GM12872 (cell line): ENCODE measurements around the gene NSL1.

Experiments used
- TF ChIP-seq, protein P1 (sequence below): IDR thresholded peaks from 3 replicates; pipeline ENCODE4 v1.5.1; 2011; ENCODE audit warnings: low read depth, mild to moderate bottlenecking, low read length, moderate library complexity; ENCODE audit not compliant: insufficient read depth

The NSL1 gene

DNA sequence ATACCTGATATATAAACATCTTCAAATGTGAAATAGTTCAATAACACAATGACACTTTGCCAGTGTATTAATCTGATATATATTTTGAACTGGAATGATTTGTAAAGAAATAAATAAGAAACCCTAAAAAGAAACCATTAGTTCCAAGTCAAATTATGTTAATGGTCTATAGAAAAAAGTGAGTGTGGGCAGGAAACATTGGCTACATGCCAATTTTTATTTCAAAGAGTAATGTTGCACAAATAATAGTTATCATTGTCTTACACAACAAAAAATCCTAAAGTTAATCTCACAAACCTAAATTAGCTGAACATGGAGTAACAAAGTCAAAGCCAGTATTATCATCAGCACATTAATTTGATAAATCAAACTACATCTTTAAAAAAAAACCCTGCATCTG, 54.0 kb downstream of the NSL1 start:
- TF ChIP-seq, protein P1, sequence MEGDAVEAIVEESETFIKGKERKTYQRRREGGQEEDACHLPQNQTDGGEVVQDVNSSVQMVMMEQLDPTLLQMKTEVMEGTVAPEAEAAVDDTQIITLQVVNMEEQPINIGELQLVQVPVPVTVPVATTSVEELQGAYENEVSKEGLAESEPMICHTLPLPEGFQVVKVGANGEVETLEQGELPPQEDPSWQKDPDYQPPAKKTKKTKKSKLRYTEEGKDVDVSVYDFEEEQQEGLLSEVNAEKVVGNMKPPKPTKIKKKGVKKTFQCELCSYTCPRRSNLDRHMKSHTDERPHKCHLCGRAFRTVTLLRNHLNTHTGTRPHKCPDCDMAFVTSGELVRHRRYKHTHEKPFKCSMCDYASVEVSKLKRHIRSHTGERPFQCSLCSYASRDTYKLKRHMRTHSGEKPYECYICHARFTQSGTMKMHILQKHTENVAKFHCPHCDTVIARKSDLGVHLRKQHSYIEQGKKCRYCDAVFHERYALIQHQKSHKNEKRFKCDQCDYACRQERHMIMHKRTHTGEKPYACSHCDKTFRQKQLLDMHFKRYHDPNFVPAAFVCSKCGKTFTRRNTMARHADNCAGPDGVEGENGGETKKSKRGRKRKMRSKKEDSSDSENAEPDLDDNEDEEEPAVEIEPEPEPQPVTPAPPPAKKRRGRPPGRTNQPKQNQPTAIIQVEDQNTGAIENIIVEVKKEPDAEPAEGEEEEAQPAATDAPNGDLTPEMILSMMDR, result no peak

DNA sequence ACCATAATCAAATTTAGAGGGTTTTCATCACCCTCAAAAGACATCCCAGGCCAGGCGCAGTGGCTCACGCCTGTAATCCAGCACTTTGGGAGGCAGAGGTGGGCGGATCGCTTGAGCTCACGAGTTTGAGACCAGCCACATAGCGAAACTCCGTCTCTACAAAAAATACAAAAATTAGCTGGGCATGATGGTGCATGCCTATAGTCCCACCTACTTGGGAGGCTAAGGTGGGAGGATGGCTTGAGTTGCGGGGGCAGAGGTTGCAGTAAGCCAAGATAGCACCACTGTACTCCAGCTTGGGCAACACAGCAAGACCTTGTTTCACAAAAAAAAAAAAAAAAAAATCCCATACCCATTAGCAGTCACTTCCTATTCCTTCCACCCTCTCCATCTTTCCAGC, 58.5 kb downstream of the NSL1 start:
- TF ChIP-seq, protein P1, result no peak

DNA sequence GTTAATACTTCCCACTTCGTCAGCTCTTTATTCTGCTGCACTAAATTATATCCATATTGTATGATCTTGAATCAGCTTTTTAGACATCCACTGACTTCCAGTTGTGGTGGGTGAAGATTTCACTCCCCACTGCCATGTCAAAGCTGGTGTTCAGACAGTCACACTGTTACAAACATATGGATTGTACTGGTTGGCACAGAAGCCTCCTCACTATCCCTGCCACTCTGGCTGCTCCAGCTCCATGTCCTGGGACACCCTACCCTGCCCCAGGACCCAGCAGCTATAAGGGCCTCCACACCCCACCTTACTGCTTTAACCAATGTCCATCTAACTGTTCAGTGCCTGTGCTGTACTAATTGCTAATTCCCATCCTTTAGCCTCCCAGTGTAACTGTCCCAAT, 59.9 kb downstream of the NSL1 start:
- TF ChIP-seq, protein P1, result no peak

DNA sequence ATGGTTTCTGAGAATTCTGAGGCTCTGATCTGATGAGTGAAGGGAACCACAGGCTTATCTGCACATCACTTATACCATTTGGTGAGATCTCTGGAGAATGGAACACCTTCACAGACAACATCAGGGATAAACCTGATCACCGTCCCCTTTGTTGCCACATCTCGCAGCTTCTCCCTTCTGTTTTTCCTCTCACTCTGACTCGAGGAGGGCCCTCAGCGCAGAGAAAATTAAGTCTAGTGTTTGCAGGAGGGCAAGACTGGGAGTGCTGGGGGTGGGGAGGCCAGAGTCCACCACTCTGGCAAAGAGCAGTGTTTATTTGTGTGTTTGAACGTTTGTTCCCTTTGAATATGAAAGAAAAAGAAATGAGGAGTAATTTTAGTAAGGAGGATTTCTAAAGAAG, 63.0 kb downstream of the NSL1 start:
- TF ChIP-seq, protein P1, result no peak

DNA sequence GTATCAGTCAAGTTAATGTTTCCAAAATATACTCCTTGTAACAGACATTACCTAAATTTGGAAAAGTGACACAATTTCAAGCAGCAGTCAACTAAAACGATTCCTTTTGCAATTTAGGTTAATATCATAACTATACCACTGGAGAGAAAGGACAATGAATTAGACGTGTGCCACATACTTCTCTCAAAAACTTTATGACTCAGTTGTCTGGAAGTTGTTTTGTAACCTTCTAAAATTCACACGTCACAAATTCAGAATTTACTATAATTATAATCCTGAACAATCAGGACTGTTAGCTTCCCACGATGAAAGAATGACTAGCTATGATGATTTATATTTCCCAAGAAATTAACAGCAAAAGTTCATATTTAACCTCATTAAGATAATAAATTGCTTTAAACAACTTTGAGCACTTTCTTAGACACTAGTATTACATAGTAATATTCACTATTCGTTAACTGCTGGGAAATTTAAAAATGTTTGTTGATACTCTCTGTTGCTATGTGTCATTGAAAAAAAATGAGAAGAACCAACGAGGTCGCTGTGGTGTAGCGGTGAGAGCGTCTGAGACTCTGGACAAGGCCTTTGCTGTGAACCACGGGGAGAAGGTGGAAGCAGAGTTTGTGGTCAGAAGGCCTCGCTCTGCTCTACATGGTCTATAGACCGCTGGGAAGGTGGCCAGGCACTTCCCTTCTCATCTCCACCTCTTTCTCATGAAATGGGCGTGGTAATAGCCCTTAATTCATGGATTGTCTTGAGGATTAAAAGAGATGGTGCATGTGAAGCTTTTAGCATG, 64.0 kb downstream of the NSL1 start:
- TF ChIP-seq, protein P1, result no peak

DNA sequence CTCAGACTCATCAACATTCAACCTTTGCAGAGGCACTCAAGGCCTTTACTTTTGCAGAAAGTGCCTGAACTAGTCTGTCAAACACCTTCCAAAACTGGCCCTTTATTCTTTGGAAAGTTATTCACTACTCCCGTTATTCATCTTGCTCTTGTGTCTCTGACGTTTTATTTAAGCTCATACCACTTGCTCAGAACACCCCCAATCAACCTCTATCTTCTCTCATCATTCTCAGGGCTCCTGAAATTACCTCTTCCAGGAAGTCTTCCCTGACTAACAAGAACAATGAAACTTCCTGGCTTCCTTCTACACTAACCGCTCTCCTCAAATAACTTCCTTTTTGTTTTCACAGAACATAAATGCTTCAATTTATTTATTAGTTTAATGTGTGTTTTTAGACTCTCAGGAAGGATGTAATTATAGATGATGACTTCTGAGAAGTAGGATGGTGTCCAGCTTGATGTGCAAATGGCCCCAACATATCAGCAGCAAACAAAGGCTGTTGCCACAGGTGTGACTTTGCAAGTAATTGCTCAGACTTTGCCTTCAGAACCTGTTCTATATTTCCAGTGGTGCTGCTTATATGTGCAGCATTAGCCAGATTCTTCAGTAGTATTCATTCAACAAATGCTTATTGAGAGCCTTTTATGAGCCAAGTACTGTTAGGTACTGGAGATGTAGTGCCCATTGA, 69.2 kb downstream of the NSL1 start:
- TF ChIP-seq, protein P1, result no peak

DNA sequence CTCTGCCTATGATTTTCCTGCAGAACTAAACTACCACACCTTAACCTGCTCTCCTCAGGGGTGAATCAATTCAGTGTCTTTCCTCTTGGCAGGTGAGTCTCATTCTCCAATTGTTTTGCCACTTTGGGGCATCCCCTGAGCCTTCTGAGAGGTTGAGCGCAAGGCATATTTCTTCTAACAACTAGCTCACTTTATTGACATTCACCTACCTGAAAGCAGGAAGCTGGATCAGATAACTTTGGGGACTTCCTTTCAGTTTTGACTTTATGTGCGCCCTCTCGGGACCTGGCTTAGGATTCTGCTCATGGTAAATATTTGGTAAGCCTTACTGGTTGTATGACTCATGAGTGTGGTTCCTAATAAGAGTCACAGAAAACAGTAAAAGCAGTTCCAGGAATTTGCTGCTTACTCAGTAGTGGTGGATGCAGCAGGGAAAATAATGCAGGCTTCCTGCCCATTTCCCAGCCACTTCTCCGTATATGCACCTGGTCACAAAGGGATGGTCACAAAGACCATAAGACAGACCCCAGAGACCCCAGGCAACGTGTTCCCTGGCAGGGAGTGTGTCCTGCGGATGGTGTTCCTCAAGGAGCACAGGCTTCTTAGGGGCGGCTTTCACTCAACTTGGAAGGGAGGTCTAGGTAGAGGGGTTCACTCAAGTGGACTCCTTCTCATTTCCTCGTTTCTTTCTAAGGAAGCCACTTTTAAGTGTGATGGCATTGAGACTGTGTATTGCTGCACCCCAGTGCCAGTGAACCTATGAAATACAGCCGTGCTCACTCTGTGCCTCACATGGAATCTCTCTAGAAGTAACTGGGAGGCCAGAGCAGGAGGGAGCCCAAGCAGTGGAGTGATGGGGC, 70.0 kb downstream of the NSL1 start:
- TF ChIP-seq, protein P1, result no peak
